ENCODE results near the gene SERPINA5. TPM values are rescaled to one million over a fixed set of nuclear protein-coding genes. Genes with fewer than 3 reads are reported as not detected.
"Not testable (repeated sequence)": the region's sequence is repeated elsewhere in the genome, so short reads cannot be mapped to it uniquely, and the experiment has no call there.

The SERPINA5 gene
- total RNA-seq, 2 experiments from 2014 or later: not detected

GRCh38 chr14:94572637-94573303, 8.5 kb upstream of the SERPINA5 start:
- ChIA-PET POLR2A (no interaction called here), CTCF (no interaction called here)

- CTCF ChIA-PET: no interaction called here
- POLR2A ChIA-PET: no interaction called here
Observed at GRCh38 chr14:94573475-94574277, 7.5 kb upstream of the SERPINA5 start.

DNA sequence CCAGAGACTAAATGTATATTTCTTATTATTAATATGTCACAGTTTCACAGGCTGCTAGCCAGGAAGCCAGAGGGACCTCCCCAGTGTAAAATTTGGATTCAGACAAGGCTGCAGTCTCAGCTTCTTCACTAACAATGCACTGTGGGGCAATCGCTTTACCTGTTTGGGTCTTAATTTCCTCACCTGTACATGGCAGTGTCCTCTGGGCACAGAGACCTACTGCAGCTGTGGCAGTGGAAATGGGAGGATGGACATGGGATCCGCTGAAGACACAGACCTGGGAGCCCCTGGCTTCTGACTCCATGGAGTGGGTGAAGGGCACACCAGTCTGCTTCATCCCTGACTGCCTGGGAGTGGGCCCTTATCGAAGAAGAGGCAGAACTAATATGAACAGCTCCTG, 6.9 kb upstream of the SERPINA5 start:
- CTCF ChIA-PET: no interaction called here
- POLR2A ChIA-PET: no interaction called here

GRCh38 chr14:94575730-94576585, 5.3 kb upstream of the SERPINA5 start:
- ChIA-PET POLR2A (no interaction called here), CTCF (no interaction called here)

GRCh38 chr14:94577472-94577871, 3.8 kb upstream of the SERPINA5 start:
- POLR2A ChIA-PET: not testable (repeated sequence)

GRCh38 chr14:94578712-94579111, 2.5 kb upstream of the SERPINA5 start:
- POLR2A ChIA-PET: no interaction called here
- CTCF ChIA-PET: no interaction called here

More at GRCh38 chr14:94577472-94577871, 3.8 kb upstream of the SERPINA5 start:
- CTCF ChIA-PET: not testable (repeated sequence)

DNA sequence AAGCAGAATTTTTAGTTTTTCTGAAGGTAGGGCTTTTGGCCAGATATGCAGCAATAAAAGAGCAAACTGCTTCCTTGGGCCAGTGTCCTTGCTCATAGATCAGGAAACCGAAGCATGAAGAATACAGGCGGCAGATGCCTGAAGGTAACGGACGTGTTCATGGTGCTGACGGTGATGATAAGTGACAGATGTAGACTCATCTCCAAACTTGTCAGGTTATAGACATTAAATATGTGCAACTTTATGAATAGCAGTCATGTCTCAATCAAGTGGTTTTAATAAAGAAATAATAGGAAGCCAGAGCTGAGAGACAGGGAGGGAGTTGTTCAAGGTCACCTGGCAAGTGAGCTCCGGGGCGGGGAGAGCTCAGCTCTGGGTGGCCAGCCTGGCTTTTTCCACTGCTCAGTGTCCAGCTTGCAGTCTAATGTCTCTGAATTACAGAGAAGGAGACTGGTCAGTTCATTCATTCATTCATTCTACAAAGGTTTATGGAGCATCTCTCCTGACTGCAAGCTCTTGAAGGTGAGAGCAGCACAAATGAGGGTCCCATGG, 1.0 kb downstream of the SERPINA5 start:
- CTCF ChIA-PET: no interaction called here
- POLR2A ChIA-PET: no interaction called here

- ChIA-PET POLR2A (no interaction called here), CTCF (no interaction called here)
Observed at GRCh38 chr14:94582851-94583250, 1.6 kb downstream of the SERPINA5 start.

DNA sequence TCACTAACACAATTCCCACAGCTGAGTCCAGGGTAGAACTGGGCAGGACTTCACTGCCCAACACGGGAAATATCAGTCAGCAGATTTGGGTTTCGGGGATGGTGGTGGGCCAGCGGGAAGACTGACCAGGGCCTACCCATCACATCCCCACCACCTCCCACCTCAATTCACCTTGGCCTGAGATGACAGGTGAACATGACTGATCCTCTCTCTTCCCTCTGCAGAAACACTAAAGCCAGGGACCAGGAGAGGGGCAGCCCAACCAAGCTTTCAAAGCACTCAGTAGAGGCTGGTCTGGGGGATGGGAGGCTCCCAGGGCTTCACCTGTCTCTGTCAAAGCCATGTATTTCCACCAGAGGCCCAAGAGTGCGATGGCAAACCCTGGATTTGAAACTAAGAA, 2.3 kb downstream of the SERPINA5 start:
- ChIA-PET POLR2A (no interaction called here), CTCF (no interaction called here)

- ChIA-PET POLR2A (no interaction called here), CTCF (no interaction called here)
Observed at GRCh38 chr14:94584591-94585280, 3.5 kb downstream of the SERPINA5 start.

DNA sequence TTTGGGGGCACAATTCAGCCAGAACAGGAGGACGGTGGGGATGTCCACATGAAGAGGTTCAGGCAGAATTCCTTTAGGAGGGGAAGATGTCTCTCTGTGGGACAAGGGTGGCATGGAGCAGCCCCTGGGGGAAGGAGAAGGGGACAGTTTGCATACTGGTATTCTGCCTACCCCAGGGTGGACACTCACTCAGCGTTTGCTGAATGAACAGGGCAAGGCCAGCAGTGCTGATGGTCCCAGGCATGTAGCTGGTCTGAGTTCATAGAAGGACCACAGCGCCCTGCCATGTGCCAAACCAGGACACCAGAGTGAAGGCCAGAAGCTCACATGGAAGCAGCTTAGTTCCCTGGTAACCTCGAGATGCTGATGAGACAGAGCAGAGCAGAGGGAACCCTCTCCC, 5.4 kb downstream of the SERPINA5 start:
- POLR2A ChIA-PET: interaction anchor here (0.5 kb wide), 1 partner anchor 12 kb away, joined by 8 read pairs; no protein-coding TSS in a partner anchor
- CTCF ChIA-PET: no interaction called here

DNA sequence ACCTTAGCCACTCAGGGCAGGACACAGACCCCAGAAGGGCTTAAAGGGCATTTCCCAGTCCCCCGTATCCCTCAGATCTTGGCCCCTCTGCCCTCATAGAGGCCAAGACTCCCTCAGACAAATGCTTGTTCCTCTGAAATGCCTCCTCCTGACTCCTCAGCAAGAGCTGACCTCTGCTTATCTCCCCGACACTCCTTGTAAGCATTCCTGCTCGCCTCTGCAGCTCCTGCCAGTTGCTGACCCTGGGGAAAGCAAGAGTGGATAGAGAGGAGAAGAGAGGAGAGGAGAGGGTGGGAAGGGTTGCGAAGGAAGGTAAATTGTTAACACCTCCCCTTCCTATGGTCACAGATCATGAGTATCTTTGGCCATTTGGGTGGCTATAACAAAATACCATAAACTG, 7.1 kb downstream of the SERPINA5 start:
- ChIA-PET POLR2A (no interaction called here), CTCF (no interaction called here)

GRCh38 chr14:94591073-94591472, 9.8 kb downstream of the SERPINA5 start:
- ChIA-PET POLR2A (no interaction called here), CTCF (no interaction called here)

DNA sequence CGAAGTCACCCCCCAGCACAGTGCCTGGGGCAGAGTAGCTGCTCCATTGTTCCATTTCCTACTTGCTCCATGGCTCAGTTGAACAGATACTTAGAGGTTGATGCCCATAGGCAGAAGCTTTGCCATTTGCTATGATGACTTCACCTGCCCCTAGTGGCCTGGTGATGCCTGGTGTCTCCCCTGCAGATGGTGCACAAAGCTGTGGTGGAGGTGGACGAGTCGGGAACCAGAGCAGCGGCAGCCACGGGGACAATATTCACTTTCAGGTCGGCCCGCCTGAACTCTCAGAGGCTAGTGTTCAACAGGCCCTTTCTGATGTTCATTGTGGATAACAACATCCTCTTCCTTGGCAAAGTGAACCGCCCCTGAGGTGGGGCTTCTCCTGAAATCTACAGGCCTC, 10.6 kb downstream of the SERPINA5 start:
- POLR2A ChIA-PET: no interaction called here

DNA sequence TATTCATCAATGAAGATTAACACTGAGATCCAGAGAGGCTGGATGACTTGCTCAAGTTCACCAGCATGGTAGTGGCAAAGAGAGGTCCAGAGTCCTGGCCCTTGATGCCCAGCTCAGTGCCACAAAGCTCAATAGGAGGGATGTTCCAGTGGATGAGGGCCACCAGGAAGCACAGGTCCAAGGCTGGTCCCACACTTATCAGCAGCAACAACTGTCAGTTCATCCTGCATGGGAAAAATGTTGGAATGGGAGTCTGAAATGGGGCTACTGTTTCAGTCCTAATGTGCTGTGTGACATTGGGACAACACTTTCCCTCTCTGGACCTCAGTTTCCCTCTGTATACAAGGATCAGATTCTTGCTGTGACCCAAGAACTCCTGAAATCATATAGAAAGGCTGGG, 11.2 kb downstream of the SERPINA5 start:
- ChIA-PET POLR2A (no interaction called here), CTCF (no interaction called here)

More for the DNA sequence above, 10.6 kb downstream of the SERPINA5 start:
- CTCF ChIA-PET: no interaction called here

GRCh38 chr14:94593376-94593748, 12.1 kb downstream of the SERPINA5 start:
- POLR2A ChIA-PET: no interaction called here
- CTCF ChIA-PET: no interaction called here

- ChIA-PET CTCF (no interaction called here), POLR2A (no interaction called here)
Observed at GRCh38 chr14:94593749-94594431, 12.7 kb downstream of the SERPINA5 start.

- POLR2A ChIA-PET: no interaction called here
- CTCF ChIA-PET: no interaction called here
Observed at GRCh38 chr14:94594441-94594840, 13.2 kb downstream of the SERPINA5 start.

DNA sequence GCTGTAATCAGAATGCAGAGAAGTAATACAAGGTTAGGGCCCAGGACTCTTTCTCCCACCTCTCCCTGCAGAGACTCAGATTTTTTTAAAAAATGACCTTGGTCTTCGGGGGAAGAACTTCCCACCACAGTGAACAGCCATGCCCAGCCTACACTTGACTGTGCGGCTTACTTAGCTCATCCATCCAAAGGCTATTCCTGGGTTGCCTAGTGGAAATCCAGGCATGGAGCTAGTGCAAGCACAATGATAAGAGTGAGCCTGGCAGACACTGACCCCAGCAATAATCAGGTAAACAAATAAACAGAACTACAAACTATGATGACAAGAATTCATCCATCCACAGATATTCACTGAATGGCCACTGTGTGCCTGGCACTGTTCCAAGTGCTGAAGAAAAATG, 14.7 kb downstream of the SERPINA5 start:
- POLR2A ChIA-PET: no interaction called here
- CTCF ChIA-PET: no interaction called here

GRCh38 chr14:94596361-94596760, 15.1 kb downstream of the SERPINA5 start:
- ChIA-PET CTCF (no interaction called here), POLR2A (no interaction called here)
